Measurements from ENCODE around the gene DIPK2A. TPM values are rescaled to one million over a fixed set of nuclear protein-coding genes. Genes with fewer than 3 reads are reported as not detected.

Gene DIPK2A
- polyA plus RNA-seq (ENCODE audit: insufficient read length in 4 of 4), result 10 to 100 TPM; 37.8 to 54.2 (median 44.1) TPM

- peak; percentile 90 to 95 (median 92) for DNase-seq (ENCODE audit: low read depth in 4 of 4, low spot score in 3 of 4)
Measured at GRCh38 chr3:143971359-143972154, at the start of gene DIPK2A. Gene DIPK2A, plus strand, starts transcription at chr3:143971823. Its CDS starts 510 bp downstream, at chr3:143972333.

GRCh38 chr3:143924522-143925285 is 46.9 kb upstream of the DIPK2A start:
- no peak for DNase-seq (ENCODE audit: low read depth in 4 of 4, low spot score in 3 of 4)

GRCh38 chr3:143928056-143928455 is 43.6 kb upstream of the DIPK2A start:
- DNase-seq (ENCODE audit: low read depth in 4 of 4, low spot score in 3 of 4), result no peak

GRCh38 chr3:143928541-143929255 is 42.9 kb upstream of the DIPK2A start:
- no peak for DNase-seq (ENCODE audit: low read depth in 4 of 4, low spot score in 3 of 4)

- DNase-seq (ENCODE audit: low read depth in 4 of 4, low spot score in 3 of 4), result no peak
Measured at GRCh38 chr3:143934791-143935190, 36.8 kb upstream of the DIPK2A start.

GRCh38 chr3:143935678-143936077 is 35.9 kb upstream of the DIPK2A start:
- no peak for DNase-seq (ENCODE audit: low read depth in 4 of 4, low spot score in 3 of 4)

GRCh38 chr3:143950810-143951209 is 20.8 kb upstream of the DIPK2A start:
- no peak for DNase-seq (ENCODE audit: low read depth in 4 of 4, low spot score in 3 of 4)

- no peak for DNase-seq (ENCODE audit: low read depth in 4 of 4, low spot score in 3 of 4)
Measured at GRCh38 chr3:143951351-143951971, 20.2 kb upstream of the DIPK2A start.

- DNase-seq (ENCODE audit: low read depth in 4 of 4, low spot score in 3 of 4), result no peak
Measured at GRCh38 chr3:143952569-143953072, 19.0 kb upstream of the DIPK2A start.

- DNase-seq (ENCODE audit: low read depth in 4 of 4, low spot score in 3 of 4), result no peak
Measured at GRCh38 chr3:143955113-143955512, 16.5 kb upstream of the DIPK2A start.

- no peak for DNase-seq (ENCODE audit: low read depth in 4 of 4, low spot score in 3 of 4)
Measured at GRCh38 chr3:143956838-143957237, 14.8 kb upstream of the DIPK2A start.

GRCh38 chr3:143957453-143957852 is 14.2 kb upstream of the DIPK2A start:
- DNase-seq (ENCODE audit: low read depth in 4 of 4, low spot score in 3 of 4), result no peak

- no peak for DNase-seq (ENCODE audit: low read depth in 4 of 4, low spot score in 3 of 4)
Measured at GRCh38 chr3:143958966-143959365, 12.7 kb upstream of the DIPK2A start.

GRCh38 chr3:143961342-143961741 is 10.3 kb upstream of the DIPK2A start:
- DNase-seq (ENCODE audit: low read depth in 4 of 4, low spot score in 3 of 4), result no peak

- no peak for DNase-seq (ENCODE audit: low read depth in 4 of 4, low spot score in 3 of 4)
Measured at GRCh38 chr3:143963946-143964345, 7.7 kb upstream of the DIPK2A start.

GRCh38 chr3:143970773-143971358 is 757 bp upstream of the DIPK2A start:
- peak in 3 of 4 donors; percentile 39 to 43 (median 39) for DNase-seq (ENCODE audit: low read depth in 4 of 4, low spot score in 3 of 4)

GRCh38 chr3:143972155-143972504 is 507 bp downstream of the DIPK2A start:
- no peak for DNase-seq (ENCODE audit: low read depth in 4 of 4, low spot score in 3 of 4)

GRCh38 chr3:143972505-143973258 is 1.1 kb downstream of the DIPK2A start:
- peak; percentile 54 to 69 (median 58) for DNase-seq (ENCODE audit: low read depth in 4 of 4, low spot score in 3 of 4)

- peak in 3 of 4 donors; percentile 12 to 66 (median 62) for DNase-seq (ENCODE audit: low read depth in 4 of 4, low spot score in 3 of 4)
Measured at GRCh38 chr3:143973259-143974021, 1.8 kb downstream of the DIPK2A start.
